Measurements from ENCODE around the gene POR.

POR gene

GRCh38 chr7:75979759-75980429 lies 64.9 kb downstream of the POR start:
- DNase-seq (ENCODE audit: low read depth) = no peak

- no peak for DNase-seq (ENCODE audit: low read depth)
Observed at GRCh38 chr7:75980430-75981202, 65.7 kb downstream of the POR start.

GRCh38 chr7:75981203-75981452 lies 66.2 kb downstream of the POR start:
- DNase-seq (ENCODE audit: low read depth) = no peak

- no peak for DNase-seq (ENCODE audit: low read depth)
Observed at GRCh38 chr7:75981453-75982305, 66.7 kb downstream of the POR start.

GRCh38 chr7:75982306-75983064 lies 67.5 kb downstream of the POR start:
- DNase-seq (ENCODE audit: low read depth) = no peak

- no peak for DNase-seq (ENCODE audit: low read depth)
Observed at GRCh38 chr7:75983471-75984129, 68.6 kb downstream of the POR start.

GRCh38 chr7:75984130-75985008 lies 69.4 kb downstream of the POR start:
- DNase-seq (ENCODE audit: low read depth) = no peak

- DNase-seq (ENCODE audit: low read depth) = no peak
Observed at GRCh38 chr7:75985009-75985517, 70.1 kb downstream of the POR start.

GRCh38 chr7:75985518-75986146 lies 70.7 kb downstream of the POR start:
- DNase-seq (ENCODE audit: low read depth) = no peak

- no peak for DNase-seq (ENCODE audit: low read depth)
Observed at GRCh38 chr7:75986147-75986781, 71.3 kb downstream of the POR start.

- DNase-seq (ENCODE audit: low read depth) = no peak
Observed at GRCh38 chr7:75987026-75987804, 72.3 kb downstream of the POR start.

GRCh38 chr7:75987805-75988567 lies 73.0 kb downstream of the POR start:
- no peak for DNase-seq (ENCODE audit: low read depth)

- no peak for DNase-seq (ENCODE audit: low read depth)
Observed at GRCh38 chr7:75988568-75989499, 73.9 kb downstream of the POR start.

GRCh38 chr7:75989500-75990388 lies 74.8 kb downstream of the POR start:
- no peak for DNase-seq (ENCODE audit: low read depth)

- no peak for DNase-seq (ENCODE audit: low read depth)
Observed at GRCh38 chr7:75991531-75992082, 76.7 kb downstream of the POR start.
